Measurements from ENCODE around the gene TLK2.
"Not testable (repeated sequence)": the region's sequence is repeated elsewhere in the genome, so short reads cannot be mapped to it uniquely, and the experiment has no call there.

The TLK2 gene

GRCh38 chr17:62493049-62493655 is 14.5 kb downstream of the TLK2 start:
- not testable (repeated sequence) for DNase-seq

- DNase-seq: not testable (repeated sequence)
Measured at GRCh38 chr17:62494073-62494472, 15.4 kb downstream of the TLK2 start.

- DNase-seq: not testable (repeated sequence)
Measured at GRCh38 chr17:62496344-62496743, 17.7 kb downstream of the TLK2 start.

- not testable (repeated sequence) for DNase-seq
Measured at GRCh38 chr17:62498796-62499195, 20.2 kb downstream of the TLK2 start.

GRCh38 chr17:62500463-62500862 is 21.8 kb downstream of the TLK2 start:
- not testable (repeated sequence) for DNase-seq

GRCh38 chr17:62504857-62505256 is 26.2 kb downstream of the TLK2 start:
- not testable (repeated sequence) for DNase-seq

- DNase-seq: not testable (repeated sequence)
Measured at GRCh38 chr17:62507191-62507836, 28.7 kb downstream of the TLK2 start.

- not testable (repeated sequence) for DNase-seq
Measured at GRCh38 chr17:62510247-62510819, 31.7 kb downstream of the TLK2 start.

GRCh38 chr17:62511014-62511413 is 32.4 kb downstream of the TLK2 start:
- not testable (repeated sequence) for DNase-seq

- DNase-seq: not testable (repeated sequence)
Measured at GRCh38 chr17:62516376-62516775, 37.8 kb downstream of the TLK2 start.

- DNase-seq: not testable (repeated sequence)
Measured at GRCh38 chr17:62521295-62521694, 42.7 kb downstream of the TLK2 start.

- DNase-seq: not testable (repeated sequence)
Measured at GRCh38 chr17:62524077-62524476, 45.5 kb downstream of the TLK2 start.

- DNase-seq: not testable (repeated sequence)
Measured at GRCh38 chr17:62525317-62525716, 46.7 kb downstream of the TLK2 start.

- DNase-seq: not testable (repeated sequence)
Measured at GRCh38 chr17:62530936-62531335, 52.3 kb downstream of the TLK2 start.

GRCh38 chr17:62536557-62536956 is 57.9 kb downstream of the TLK2 start:
- not testable (repeated sequence) for DNase-seq

GRCh38 chr17:62541073-62541472 is 62.4 kb downstream of the TLK2 start:
- not testable (repeated sequence) for DNase-seq

- DNase-seq: not testable (repeated sequence)
Measured at GRCh38 chr17:62543278-62543775, 64.7 kb downstream of the TLK2 start.

GRCh38 chr17:62546066-62546465 is 67.4 kb downstream of the TLK2 start:
- not testable (repeated sequence) for DNase-seq

- DNase-seq: not testable (repeated sequence)
Measured at GRCh38 chr17:62552851-62553659, 74.4 kb downstream of the TLK2 start.

GRCh38 chr17:62557532-62557931 is 78.9 kb downstream of the TLK2 start:
- not testable (repeated sequence) for DNase-seq

GRCh38 chr17:62558941-62559340 is 80.3 kb downstream of the TLK2 start:
- DNase-seq: not testable (repeated sequence)

- not testable (repeated sequence) for DNase-seq
Measured at GRCh38 chr17:62560971-62561370, 82.3 kb downstream of the TLK2 start.

- DNase-seq: no peak
Measured at GRCh38 chr17:62562656-62563055, 84.0 kb downstream of the TLK2 start.

Measured in NCI-H187 treated with DMSO at 0.1 percent for 48 hours (cell line).